Peyer's patch (tissue), 4 donors: ENCODE measurements around the gene ELP4.

Experiments used
- POLR2A ChIP-seq, 2 donors: fragments of 450-650 bp; IDR thresholded peaks; one replicate each; pipeline ENCODE4 v1.5.1; 2017; ENCODE audit warnings: antibody characterized with exemption in 2 of 2, mild to moderate bottlenecking in 2 of 2, moderate library complexity in 2 of 2
- TF ChIP-seq, protein P1 (sequence below), 6 experiments: fragments of 450-650 bp in 4 of 6; fragments of 200-600 bp in 2 of 6; sonication (generic) in 1 of 6; IDR thresholded peaks; one replicate each; pipeline ENCODE4 v1.5.1; 2017 to 2019; ENCODE audit warnings: antibody characterized with exemption in 6 of 6, mild to moderate bottlenecking in 3 of 6, moderate library complexity in 1 of 6

DNA sequence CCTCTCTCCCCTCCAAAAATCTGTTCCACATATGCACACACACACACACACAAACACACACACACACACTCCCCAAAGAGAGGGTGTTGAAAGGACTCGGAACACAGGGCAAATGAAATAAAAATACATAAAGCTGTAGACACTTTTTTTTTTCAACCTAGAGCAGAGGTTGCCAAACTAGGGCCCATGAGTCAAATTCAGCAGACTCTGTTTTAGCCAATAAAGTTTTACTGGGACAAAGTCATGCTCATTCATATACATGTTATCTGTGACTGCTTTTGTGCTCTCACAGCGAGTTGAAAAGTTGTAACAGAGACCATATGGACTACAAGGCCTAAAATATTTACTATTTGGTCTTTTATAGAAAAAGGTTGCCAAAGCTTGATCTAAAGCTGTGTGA lies 9.0 kb upstream of the ELP4 start:
- TF ChIP-seq, protein P1, sequence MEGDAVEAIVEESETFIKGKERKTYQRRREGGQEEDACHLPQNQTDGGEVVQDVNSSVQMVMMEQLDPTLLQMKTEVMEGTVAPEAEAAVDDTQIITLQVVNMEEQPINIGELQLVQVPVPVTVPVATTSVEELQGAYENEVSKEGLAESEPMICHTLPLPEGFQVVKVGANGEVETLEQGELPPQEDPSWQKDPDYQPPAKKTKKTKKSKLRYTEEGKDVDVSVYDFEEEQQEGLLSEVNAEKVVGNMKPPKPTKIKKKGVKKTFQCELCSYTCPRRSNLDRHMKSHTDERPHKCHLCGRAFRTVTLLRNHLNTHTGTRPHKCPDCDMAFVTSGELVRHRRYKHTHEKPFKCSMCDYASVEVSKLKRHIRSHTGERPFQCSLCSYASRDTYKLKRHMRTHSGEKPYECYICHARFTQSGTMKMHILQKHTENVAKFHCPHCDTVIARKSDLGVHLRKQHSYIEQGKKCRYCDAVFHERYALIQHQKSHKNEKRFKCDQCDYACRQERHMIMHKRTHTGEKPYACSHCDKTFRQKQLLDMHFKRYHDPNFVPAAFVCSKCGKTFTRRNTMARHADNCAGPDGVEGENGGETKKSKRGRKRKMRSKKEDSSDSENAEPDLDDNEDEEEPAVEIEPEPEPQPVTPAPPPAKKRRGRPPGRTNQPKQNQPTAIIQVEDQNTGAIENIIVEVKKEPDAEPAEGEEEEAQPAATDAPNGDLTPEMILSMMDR (IDR thresholded peaks at IDR 0.05) = no peak
- no peak for TF ChIP-seq POLR2A (IDR thresholded peaks at IDR 0.05)
